Measurements from ENCODE around the gene KCNAB1. TPM values are rescaled to one million over a fixed set of nuclear protein-coding genes. Genes with fewer than 3 reads are reported as not detected.

KCNAB1 gene
- total and polyA plus RNA-seq, 10 of the 15 experiments (the other 5 are each of a cell fraction or from before 2014, with no cell fraction given) = 0.11 to 0.69 (median 0.43) TPM; not detected in 6

DNA sequence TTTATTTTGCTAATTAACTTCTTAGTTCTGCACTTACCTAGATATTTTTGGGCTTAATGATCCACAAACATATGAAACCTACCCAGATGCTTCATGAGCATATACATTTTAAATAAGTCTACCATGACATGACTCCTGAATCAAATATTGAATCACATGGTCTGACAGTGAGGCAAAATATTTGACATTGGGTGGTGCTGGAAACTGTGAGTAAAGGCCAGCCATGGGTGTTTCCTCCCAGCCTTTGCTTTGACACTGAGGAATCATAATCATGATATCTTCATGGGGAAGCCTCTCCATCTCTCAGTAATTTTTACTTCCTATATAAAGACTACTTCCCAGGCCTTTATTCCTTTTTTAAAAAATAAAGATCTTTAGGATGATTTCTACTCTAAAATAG, 457.4 kb downstream of the KCNAB1 start:
- intact Hi-C loops (cut with micrococcal nuclease; ENCODE audit: unreplicated experiment) (no loop called here), in situ Hi-C loops (cut with MboI) (no loop called here)
- Histone ChIP-seq H3K27me3 (replicated peaks in 1 of 2; ENCODE audit: control insufficient read depth in 2 of 2, insufficient read depth in 2 of 2, low read length in 1 of 2) (no peaks in the 10 kb centered on the region), H3K9ac (ENCODE audit: control insufficient read depth, insufficient read depth, low read length) (no peak overlapping the region), H3K4me3 (no peak overlapping the region), H4K20me1 (ENCODE audit: control insufficient read depth, insufficient read depth) (no peaks in the 10 kb centered on the region), H3K9me3 (replicated peaks; ENCODE audit: control insufficient read depth, insufficient read depth, low read length) (no peaks in the 10 kb centered on the region; the same call in 1 of the 3 replicates), H3K79me2 (ENCODE audit: control insufficient read depth, insufficient read depth, low read length) (no peaks in the 10 kb centered on the region), H3K4me1 (ENCODE audit: control insufficient read depth, insufficient read depth, low read length) (peaks cover 13% of the 10 kb centered on the region; the same call in 1 of the 2 replicates), H3K36me3 (ENCODE audit: control insufficient read depth in 2 of 2, insufficient read depth in 2 of 2, low read length in 1 of 2) (no peaks in the 10 kb centered on the region), H3K4me2 (ENCODE audit: control insufficient read depth, insufficient read depth) (no peak overlapping the region), H3K27ac (ENCODE audit: control insufficient read depth, insufficient read depth) (no peak overlapping the region), H2AFZ (ENCODE audit: control insufficient read depth, low read depth, low read length) (no peak overlapping the region)
- DNase-seq (ENCODE audit: low read depth, low spot score) (no peak), FAIRE-seq (no peak), ATAC-seq (no peak)
- RAD21 ChIA-PET (ENCODE audit: unreplicated experiment) = no interaction called here
- CTCF ChIA-PET = interaction anchor here (1.2 kb wide), 1 partner anchor 10 kb away, joined by 5 read pairs; no protein-coding TSS in a partner anchor
- no TSS peak for BruUV-seq (replicated peaks)
- no peak for TF ChIP-seq SMAD5 (IDR thresholded peaks at IDR 0.05; ENCODE audit: low read depth)
- TF ChIP-seq ATF7 (IDR thresholded peaks at IDR 0.05; ENCODE audit: low read depth) = no peak
- TF ChIP-seq HDAC2 (IDR thresholded peaks at IDR 0.05) = no peak
- no peak for TF ChIP-seq MXI1 (IDR thresholded peaks at IDR 0.05; ENCODE audit: low read depth, low read length)
- TF ChIP-seq, protein P1, sequence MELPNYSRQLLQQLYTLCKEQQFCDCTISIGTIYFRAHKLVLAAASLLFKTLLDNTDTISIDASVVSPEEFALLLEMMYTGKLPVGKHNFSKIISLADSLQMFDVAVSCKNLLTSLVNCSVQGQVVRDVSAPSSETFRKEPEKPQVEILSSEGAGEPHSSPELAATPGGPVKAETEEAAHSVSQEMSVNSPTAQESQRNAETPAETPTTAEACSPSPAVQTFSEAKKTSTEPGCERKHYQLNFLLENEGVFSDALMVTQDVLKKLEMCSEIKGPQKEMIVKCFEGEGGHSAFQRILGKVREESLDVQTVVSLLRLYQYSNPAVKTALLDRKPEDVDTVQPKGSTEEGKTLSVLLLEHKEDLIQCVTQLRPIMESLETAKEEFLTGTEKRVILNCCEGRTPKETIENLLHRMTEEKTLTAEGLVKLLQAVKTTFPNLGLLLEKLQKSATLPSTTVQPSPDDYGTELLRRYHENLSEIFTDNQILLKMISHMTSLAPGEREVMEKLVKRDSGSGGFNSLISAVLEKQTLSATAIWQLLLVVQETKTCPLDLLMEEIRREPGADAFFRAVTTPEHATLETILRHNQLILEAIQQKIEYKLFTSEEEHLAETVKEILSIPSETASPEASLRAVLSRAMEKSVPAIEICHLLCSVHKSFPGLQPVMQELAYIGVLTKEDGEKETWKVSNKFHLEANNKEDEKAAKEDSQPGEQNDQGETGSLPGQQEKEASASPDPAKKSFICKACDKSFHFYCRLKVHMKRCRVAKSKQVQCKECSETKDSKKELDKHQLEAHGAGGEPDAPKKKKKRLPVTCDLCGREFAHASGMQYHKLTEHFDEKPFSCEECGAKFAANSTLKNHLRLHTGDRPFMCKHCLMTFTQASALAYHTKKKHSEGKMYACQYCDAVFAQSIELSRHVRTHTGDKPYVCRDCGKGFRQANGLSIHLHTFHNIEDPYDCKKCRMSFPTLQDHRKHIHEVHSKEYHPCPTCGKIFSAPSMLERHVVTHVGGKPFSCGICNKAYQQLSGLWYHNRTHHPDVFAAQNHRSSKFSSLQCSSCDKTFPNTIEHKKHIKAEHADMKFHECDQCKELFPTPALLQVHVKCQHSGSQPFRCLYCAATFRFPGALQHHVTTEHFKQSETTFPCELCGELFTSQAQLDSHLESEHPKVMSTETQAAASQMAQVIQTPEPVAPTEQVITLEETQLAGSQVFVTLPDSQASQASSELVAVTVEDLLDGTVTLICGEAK (IDR thresholded peaks at IDR 0.05; ENCODE audit: borderline replicate concordance) = no peak
- TF ChIP-seq TCF7 (IDR thresholded peaks at IDR 0.05; ENCODE audit: borderline replicate concordance) = no peak
- TF ChIP-seq ZNF207 (IDR thresholded peaks at IDR 0.05; ENCODE audit: borderline replicate concordance) = no peak
- TF ChIP-seq USF1 (IDR thresholded peaks at IDR 0.05; ENCODE audit: borderline replicate concordance, extremely low read length, insufficient read depth, low read depth, low read length) = no peak
- POLR2A ChIA-PET = no interaction called here
- SMC1A ChIA-PET (ENCODE audit: uncharacterized antibody, unreplicated experiment) = interaction anchor here (1.8 kb wide), 1 partner anchor 95 kb away, joined by 7 read pairs; no protein-coding TSS in a partner anchor
